ENCODE results near the gene FOXK2. TPM values are rescaled to one million over a fixed set of nuclear protein-coding genes. Genes with fewer than 3 reads are reported as not detected.

FOXK2 gene
- total RNA-seq, 1 donor from 2014 or later: 88.3 TPM

DNA sequence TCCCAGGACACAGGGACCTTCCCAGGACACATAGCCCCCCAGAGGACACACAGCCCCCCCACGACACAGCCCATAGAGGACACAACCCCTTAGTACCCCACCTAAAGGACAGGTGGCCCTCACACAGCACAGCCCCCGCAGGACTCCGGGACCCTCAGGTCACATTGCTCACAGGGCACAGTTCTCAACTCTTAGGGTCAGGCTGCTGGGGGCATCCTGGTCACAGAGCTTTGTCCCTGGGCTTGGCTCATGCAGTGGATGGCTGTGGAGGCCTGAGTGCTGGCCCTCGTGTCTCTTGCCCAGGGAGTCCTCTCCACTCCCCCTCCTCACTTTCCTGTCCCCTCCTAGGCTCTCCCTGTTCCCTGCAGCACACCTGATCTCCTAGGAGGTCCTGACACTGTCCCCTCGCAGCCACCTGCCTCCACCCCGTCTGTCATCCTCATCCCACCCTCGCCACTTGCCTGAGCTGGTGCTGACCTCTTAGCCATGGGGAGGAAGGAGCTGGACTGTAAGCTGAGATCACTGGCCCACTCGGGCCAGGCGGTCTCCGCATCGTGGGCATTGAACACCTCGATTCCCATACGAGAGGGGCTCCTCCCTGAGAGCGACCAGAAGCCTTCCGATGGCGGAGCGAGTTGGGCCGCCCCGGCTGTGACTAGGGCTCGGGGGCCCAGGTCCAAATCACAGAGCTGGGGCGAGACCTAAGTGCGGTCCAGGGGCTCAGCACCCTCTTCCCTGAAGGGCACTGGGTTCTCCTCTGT lies 130.1 kb downstream of the FOXK2 start:
- Mint-ChIP-seq H3K4me1 (peaks cover 13% of the 10 kb centered on the region), H3K27me3 (ENCODE audit: low read depth) (no peaks in the 10 kb centered on the region), H3K36me3 (peaks cover 4% of the 10 kb centered on the region), H3K9me3 (no peaks in the 10 kb centered on the region), H3K27ac (peak overlapping the region; percentile 32), H3K4me3 (peak overlapping the region; percentile 24)
- DNase-seq (ENCODE audit: low spot score in 2 of 2, unreplicated experiment in 2 of 2): no peak
- TF ChIP-seq, protein P1, sequence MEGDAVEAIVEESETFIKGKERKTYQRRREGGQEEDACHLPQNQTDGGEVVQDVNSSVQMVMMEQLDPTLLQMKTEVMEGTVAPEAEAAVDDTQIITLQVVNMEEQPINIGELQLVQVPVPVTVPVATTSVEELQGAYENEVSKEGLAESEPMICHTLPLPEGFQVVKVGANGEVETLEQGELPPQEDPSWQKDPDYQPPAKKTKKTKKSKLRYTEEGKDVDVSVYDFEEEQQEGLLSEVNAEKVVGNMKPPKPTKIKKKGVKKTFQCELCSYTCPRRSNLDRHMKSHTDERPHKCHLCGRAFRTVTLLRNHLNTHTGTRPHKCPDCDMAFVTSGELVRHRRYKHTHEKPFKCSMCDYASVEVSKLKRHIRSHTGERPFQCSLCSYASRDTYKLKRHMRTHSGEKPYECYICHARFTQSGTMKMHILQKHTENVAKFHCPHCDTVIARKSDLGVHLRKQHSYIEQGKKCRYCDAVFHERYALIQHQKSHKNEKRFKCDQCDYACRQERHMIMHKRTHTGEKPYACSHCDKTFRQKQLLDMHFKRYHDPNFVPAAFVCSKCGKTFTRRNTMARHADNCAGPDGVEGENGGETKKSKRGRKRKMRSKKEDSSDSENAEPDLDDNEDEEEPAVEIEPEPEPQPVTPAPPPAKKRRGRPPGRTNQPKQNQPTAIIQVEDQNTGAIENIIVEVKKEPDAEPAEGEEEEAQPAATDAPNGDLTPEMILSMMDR (IDR thresholded peaks at IDR 0.05; ENCODE audit: unreplicated experiment): no peak

DNA sequence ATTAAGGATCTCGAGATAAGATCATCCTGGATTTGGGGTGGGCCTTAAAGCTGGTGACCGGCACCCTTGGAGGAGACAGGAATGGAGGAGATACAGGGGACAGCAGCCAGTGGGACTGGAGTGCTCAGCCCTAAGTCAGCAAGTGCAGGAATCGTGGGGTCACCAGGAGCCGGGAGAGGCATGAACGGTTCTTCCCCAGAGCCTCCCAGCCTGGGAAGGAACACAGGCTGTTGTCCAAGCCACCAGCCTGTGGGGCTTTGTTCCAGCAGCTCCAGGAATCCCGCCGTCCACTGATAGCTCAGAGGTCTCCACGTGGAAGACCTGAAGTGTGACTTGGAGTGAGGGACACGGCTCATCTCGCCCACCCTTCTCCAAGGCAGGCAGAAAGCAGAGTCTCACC lies 131.2 kb downstream of the FOXK2 start:
- Mint-ChIP-seq H3K27ac (no peak overlapping the region), H3K36me3 (peaks cover 3% of the 10 kb centered on the region), H3K27me3 (ENCODE audit: low read depth) (no peaks in the 10 kb centered on the region), H3K4me1 (peaks cover 11% of the 10 kb centered on the region), H3K4me3 (no peak overlapping the region), H3K9me3 (no peaks in the 10 kb centered on the region)
- TF ChIP-seq, protein P1 (IDR thresholded peaks at IDR 0.05; ENCODE audit: unreplicated experiment): no peak
- no peak for DNase-seq (ENCODE audit: low spot score in 2 of 2, unreplicated experiment in 2 of 2)

DNA sequence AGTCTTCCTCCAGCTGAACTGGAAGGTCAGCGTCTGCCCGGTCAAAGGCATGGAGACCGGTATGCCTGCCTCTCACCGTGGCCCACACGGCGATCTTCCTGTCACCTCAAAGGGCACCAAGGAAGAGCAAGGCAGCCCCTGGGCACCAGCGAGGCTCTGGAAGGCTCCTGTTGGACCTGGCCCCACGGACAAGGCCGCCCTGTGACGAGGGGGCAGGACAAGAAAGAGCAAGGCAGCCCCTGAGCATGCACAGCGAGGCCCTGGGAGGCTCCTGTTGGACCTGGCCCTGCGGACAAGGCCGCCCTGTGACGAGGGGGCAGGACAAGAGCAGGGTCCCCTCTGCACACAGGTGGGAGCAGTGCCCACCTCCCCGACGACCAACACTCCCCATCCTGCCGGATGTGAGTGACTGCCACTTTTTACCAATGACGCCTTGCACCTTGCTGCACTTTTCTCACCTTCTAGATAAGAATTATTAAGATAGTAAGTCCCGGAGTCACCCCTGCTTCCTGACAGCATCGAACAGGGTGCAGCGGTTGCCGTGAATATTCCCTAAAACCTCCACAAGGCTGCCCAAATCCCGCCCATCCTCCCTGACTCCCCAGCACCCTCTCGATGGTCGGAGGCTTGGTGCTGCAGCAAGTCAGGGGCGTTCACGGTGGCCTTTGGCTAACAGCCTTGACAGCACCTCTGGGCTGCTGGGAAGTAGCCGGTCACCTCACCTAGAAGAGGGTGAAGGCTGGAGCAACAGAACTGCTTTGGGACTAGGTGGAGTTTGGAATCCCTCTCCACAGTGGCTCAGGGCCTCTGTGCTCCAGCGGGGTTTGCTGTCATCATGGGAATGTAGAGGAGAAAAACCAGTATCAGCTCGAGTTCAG lies 134.4 kb downstream of the FOXK2 start:
- Mint-ChIP-seq H3K4me1 (peaks cover 2% of the 10 kb centered on the region), H3K27ac (no peak overlapping the region), H3K27me3 (ENCODE audit: low read depth) (no peaks in the 10 kb centered on the region), H3K4me3 (no peak overlapping the region), H3K9me3 (no peaks in the 10 kb centered on the region), H3K36me3 (peaks cover 15% of the 10 kb centered on the region)
- no peak for DNase-seq (ENCODE audit: low spot score in 2 of 2, unreplicated experiment in 2 of 2)
- TF ChIP-seq, protein P1 (IDR thresholded peaks at IDR 0.05; ENCODE audit: unreplicated experiment): no peak

Other genes with a start within 250 kb of the FOXK2 start
- 202 to 212 TPM (median 204 TPM) in 3 replicates for gene CSNK1D, start 246.0 kb upstream of the FOXK2 start, total RNA-seq
- gene CD7, start 202.1 kb upstream of the FOXK2 start, total RNA-seq: 0.83 to 1.4 TPM (median 1.2 TPM) in 3 replicates
- 5.8 to 7.0 TPM (median 7.0 TPM) in 3 replicates for gene SECTM1, start 186.0 kb upstream of the FOXK2 start, total RNA-seq
- 0.16 TPM in 1 of 3 replicates, not detected in the others for gene TEX19, start 160.5 kb upstream of the FOXK2 start, total RNA-seq
- gene UTS2R, start 148.0 kb upstream of the FOXK2 start, total RNA-seq: 6.1 to 7.6 TPM (median 6.5 TPM) in 3 replicates
- gene HEXD, start 101.4 kb upstream of the FOXK2 start, total RNA-seq: 75.3 to 82.8 TPM (median 76.3 TPM) in 3 replicates
- gene OGFOD3, start 101.1 kb upstream of the FOXK2 start, total RNA-seq: 36.6 to 40.3 TPM (median 39.3 TPM) in 3 replicates
- 86.7 to 93.0 TPM (median 88.1 TPM) in 3 replicates for gene CYBC1, start 69.0 kb upstream of the FOXK2 start, total RNA-seq
- 116 to 123 TPM (median 122 TPM) in 3 replicates for gene NARF, start 61.0 kb upstream of the FOXK2 start, total RNA-seq
- 90.2 to 93.3 TPM (median 92.3 TPM) in 3 replicates for gene WDR45B, start 128.7 kb downstream of the FOXK2 start, total RNA-seq
- 25.0 to 26.5 TPM (median 25.5 TPM) in 3 replicates for gene RAB40B, start 179.0 kb downstream of the FOXK2 start, total RNA-seq
- gene FN3KRP, start 197.0 kb downstream of the FOXK2 start, total RNA-seq: 30.3 to 31.6 TPM (median 30.6 TPM) in 3 replicates
- 31.9 to 33.3 TPM (median 33.0 TPM) in 3 replicates for gene FN3K, start 215.9 kb downstream of the FOXK2 start, total RNA-seq
- gene TBCD, start 232.3 kb downstream of the FOXK2 start, total RNA-seq: 102 to 117 TPM (median 103 TPM) in 3 replicates